GM19099 (cell line): ENCODE data around the gene AHNAK.

Experiments used
- POLR2A ChIP-seq: IDR thresholded peaks from 3 replicates; pipeline ENCODE4 v1.6.1; 2011; ENCODE audit warnings: low read depth; ENCODE audit not compliant: insufficient read length; ENCODE audit errors: extremely low read depth

AHNAK gene

DNA sequence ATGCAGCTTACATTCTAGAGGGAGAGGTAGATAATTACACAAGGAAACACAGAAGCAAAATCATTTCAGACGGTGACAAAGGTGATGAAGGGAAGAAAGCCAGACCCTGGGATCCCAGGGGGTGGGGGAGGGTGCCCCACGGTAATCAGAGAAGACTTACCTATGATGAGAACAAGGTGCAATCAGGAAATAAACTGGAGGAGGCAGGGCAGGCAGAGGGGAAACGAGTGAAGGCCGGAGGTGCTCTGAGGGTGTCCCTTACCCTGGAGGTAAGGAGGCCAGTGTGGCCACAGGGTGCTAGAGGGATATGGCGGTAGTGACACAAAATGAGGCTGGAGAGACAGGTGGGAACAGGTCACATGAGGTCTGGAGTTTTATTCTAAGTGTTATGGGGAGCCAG is 141.7 kb downstream of the AHNAK start:
- TF ChIP-seq POLR2A = no peak

DNA sequence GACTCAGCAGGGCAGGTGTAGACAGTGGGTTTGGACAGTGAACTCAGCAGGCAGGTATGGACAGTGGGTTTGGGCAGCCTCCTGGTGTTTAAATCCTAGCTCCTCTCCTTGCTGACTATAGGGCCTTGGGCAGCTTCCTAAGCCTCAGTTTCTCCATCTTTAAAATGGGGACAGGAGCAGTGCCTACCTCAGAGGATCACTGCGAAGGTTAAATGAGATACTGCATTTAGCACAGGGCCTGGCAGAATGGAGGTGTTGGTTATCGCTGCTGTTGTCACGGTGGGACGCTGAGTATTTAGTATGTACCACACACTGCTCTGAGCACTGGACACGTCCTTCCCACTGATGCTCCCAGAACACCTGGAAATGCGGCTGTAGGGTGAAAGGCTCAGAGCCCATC is 142.2 kb downstream of the AHNAK start:
- no peak for TF ChIP-seq POLR2A

DNA sequence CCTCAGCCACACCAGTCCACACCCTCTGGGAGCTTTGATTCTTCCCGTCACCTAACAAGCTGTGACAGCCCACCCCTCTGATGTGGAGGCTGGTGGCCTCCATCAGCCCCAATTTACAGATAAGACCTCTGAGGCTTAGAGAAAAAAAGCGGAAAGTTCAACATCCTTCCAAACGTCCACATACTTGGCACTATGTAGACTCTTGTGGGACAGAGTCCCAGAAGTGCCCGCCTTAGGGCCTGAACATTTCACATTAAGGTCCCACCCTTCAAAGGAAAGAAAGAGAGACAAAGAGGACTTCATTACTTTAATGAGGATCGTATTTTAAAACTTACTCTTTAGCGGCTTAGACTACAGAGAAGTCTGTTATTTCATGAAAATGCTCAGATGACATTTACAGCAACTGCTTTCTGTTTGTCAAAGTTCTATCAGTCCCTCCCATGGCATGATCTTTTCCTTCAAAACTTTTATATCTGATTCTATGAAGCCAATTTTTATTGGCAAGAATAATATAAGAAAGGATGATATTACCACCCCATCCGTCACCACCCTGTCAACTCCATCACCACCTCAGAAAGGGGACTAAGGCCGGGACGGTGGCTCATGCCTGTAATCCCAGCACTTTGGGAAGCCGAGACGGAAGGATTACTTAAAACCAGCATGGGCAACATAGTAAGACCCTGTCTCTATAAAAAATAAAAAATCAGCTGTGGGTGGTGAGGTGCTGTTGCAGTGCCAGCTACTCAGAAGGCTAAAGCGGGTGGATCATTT is 143.5 kb downstream of the AHNAK start:
- no peak for TF ChIP-seq POLR2A

GRCh38 chr11:62402226-62402959 is 144.2 kb downstream of the AHNAK start:
- no peak for TF ChIP-seq POLR2A

DNA sequence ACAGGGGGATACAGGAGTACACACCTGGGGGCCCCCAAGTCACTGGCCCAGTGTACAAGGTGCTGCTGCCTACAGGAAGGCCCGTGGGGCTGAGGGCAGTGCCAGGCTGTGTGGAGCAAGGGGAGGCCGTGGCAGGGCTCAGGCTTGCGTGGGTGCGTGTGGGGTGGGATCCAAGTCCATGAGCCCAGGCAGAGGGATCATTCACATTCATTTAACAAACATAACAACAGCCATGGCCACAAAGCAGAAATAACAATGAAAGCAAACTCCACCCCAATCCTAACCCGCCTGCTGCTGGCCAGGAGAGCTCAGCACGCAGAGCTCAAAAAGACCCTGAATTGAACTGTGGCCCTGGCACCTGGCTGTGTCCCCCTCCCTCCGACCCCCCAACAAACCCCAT is 144.8 kb downstream of the AHNAK start:
- TF ChIP-seq POLR2A = no peak

- TF ChIP-seq POLR2A = no peak
Observed at GRCh38 chr11:62401356-62401755, 145.2 kb downstream of the AHNAK start.

- no peak for TF ChIP-seq POLR2A
Observed at GRCh38 chr11:62400760-62401159, 145.8 kb downstream of the AHNAK start.

- TF ChIP-seq POLR2A = no peak
Observed at GRCh38 chr11:62400281-62400680, 146.3 kb downstream of the AHNAK start.

- TF ChIP-seq POLR2A = no peak
Observed at GRCh38 chr11:62399878-62400266, 146.7 kb downstream of the AHNAK start.

DNA sequence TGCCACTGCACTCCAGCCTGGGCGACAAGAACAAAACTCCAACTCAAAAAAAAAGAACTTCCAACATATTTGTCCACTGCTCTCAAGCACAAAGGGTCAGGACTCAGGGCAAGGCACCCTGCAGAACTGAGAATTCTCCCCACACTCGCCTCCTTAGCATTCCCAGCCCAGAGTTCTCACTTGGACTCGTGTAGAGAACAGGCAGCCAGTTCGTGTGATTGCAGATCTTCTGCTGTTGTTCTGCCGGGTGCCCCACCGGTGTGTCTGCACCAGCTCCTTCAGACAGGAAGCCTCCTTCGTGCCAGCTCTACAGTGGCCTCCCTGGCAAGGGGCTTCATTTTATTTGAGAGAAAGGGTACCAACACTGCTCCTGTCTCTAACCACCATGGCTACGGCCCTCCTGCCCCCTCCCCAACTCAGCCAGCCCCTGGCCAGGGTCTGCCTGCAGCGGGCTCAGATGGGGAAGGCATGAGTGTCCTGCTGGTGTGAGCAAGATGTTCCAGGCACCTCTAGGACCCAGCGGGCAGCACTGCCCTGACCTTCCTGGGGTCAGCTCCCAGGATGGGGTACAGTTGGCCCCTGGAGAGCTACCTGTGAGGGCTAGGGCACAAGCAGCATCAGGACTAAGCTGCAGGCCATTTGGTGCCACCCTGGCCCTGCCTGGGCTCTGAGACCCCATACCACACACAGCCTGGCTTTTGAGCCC is 147.3 kb downstream of the AHNAK start:
- TF ChIP-seq POLR2A = no peak

GRCh38 chr11:62398011-62398994 is 148.3 kb downstream of the AHNAK start:
- TF ChIP-seq POLR2A = no peak

GRCh38 chr11:62395885-62396551 is 150.6 kb downstream of the AHNAK start:
- no peak for TF ChIP-seq POLR2A

DNA sequence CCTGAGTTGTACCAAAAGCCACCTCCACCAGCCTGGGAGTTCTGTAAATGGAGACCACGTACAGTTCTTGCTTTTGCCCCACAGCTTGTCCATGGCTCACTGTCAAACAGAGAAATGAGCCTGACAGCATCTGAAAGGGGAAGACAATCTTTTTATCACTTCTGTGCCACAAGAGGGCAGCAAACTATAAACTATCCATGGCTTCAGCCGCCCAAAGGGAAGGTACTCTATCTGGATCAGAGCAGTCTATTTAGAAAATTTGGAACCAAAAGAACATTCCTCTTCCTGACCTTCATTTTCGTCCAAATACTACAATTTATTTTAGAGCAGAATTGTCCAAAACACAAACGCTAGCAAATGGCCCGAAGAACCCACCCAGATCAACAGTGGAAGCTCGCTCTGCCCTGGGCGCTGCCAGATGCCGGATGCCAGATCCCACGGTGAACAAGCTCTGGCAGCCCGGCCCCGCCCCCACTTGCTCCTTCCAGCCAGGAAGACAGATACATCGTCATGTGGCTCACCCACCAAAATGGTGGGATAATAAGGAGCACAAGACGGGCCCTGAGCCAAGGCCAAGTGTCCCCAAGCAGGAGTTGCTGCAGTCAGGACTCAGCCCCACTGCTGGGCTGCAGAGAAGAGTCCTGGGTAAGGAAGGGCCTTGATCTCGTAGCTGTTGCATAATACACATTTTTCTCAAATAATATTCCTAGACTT is 151.6 kb downstream of the AHNAK start:
- no peak for TF ChIP-seq POLR2A
